GM12878 (cell line): ENCODE data around the gene UBE2QL1. TPM values are rescaled to one million over a fixed set of nuclear protein-coding genes. Genes with fewer than 3 reads are reported as not detected.

Source experiments
- ATAC-seq: fragments of 200-7000 bp; cut with Tn5 transposase; 3 replicates; pipeline ENCODE4 v1.9.1; 2020; ENCODE audit warnings: mild to moderate bottlenecking, moderate library complexity
- BruUV-seq: library from RNA; stranded (reverse); fragments of 400-500 nt; replicated peaks from 2 replicates; lab custom pipeline; 2021; lab: Mats Ljungman, UMichigan
- CTCF ChIA-PET: fragments of 300-600 bp; sonication (Branson Sonifier 250); formaldehyde crosslinking; extraction: SDS; loops from one replicate; lab custom pipeline; 2021; ENCODE audit warnings: inconsistent platforms; lab: Yijun Ruan, JAX
- POLR2A ChIA-PET: fragments of 350-600 bp; formaldehyde crosslinking; extraction: SDS; loops from one replicate; lab custom pipeline; 2021; ENCODE audit warnings: inconsistent platforms; lab: Charles Lee
- RAD21 ChIA-PET: fragments of 300-600 bp; sonication (Branson Sonifier 250); formaldehyde crosslinking; loops from one replicate; lab custom pipeline; 2023; ENCODE audit warnings: antibody characterized with exemption; ENCODE audit not compliant: unreplicated experiment; lab: Charles Lee
- SMC1A ChIA-PET: fragments of 300-600 bp; sonication (Branson Sonifier 250); formaldehyde crosslinking; loops from one replicate; lab custom pipeline; 2023; ENCODE audit not compliant: unreplicated experiment, uncharacterized antibody; lab: Charles Lee
- DNase-seq: peaks from one replicate; pipeline ENCODE4 v3.0.0-alpha.2; 2011; ENCODE audit warnings: low read depth, low spot score
- FAIRE-seq: peaks from 3 replicates; lab custom pipeline; 2011; peaks lifted over from hg19 to GRCh38; lab: Jason Lieb, UNC
- H2AFZ ChIP-seq: 2 replicates; pipeline ENCODE4 v1.6.0; 2011; ENCODE audit warnings: low read depth, low read length, control low read depth; ENCODE audit not compliant: control insufficient read depth
- H3K27ac ChIP-seq: 2 replicates; pipeline ENCODE4 v1.5.1; 2011; ENCODE audit warnings: control low read depth; ENCODE audit not compliant: control insufficient read depth, insufficient read depth
- H3K27me3 ChIP-seq, 2 experiments: replicated peaks in 1 of 2; 2 replicates each; pipeline versions ENCODE4 v1.6.0 to v1.6.1; 2011; ENCODE audit warnings: low read length in 1 of 2; ENCODE audit not compliant: control insufficient read depth in 2 of 2, insufficient read depth in 2 of 2
- H3K36me3 ChIP-seq, 2 experiments: 2 replicates each; pipeline ENCODE4 v1.5.1; 2011; ENCODE audit warnings: low read length in 1 of 2; ENCODE audit not compliant: control insufficient read depth in 2 of 2, insufficient read depth in 2 of 2
- H3K4me1 ChIP-seq: 2 replicates; pipeline ENCODE4 v1.6.1; 2011; ENCODE audit warnings: mild to moderate bottlenecking, low read length, moderate library complexity, mixed read lengths; ENCODE audit not compliant: control insufficient read depth, insufficient read depth
- H3K4me2 ChIP-seq: 2 replicates; pipeline ENCODE4 v1.6.0; 2011; ENCODE audit warnings: control low read depth; ENCODE audit not compliant: control insufficient read depth, insufficient read depth
- H3K4me3 ChIP-seq: fragments of 200-600 bp; sonication (generic); 2 replicates; pipeline ENCODE4 v1.5.1; 2016
- H3K79me2 ChIP-seq: 2 replicates; pipeline ENCODE4 v1.6.0; 2011; ENCODE audit warnings: low read length; ENCODE audit not compliant: control insufficient read depth, insufficient read depth
- H3K9ac ChIP-seq: 2 replicates; pipeline ENCODE4 v1.8.0; 2011; ENCODE audit warnings: low read length, control low read depth, mixed read lengths; ENCODE audit not compliant: control insufficient read depth, insufficient read depth
- H3K9me3 ChIP-seq: replicated peaks from 3 replicates; pipeline ENCODE4 v1.5.1; 2011; ENCODE audit warnings: mild to moderate bottlenecking, low read length; ENCODE audit not compliant: control insufficient read depth, insufficient read depth
- H4K20me1 ChIP-seq: 2 replicates; pipeline ENCODE4 v1.6.0; 2011; ENCODE audit not compliant: control insufficient read depth, insufficient read depth
- ASH2L ChIP-seq: fragments of 300-600, 200-600 bp; sonication (generic); IDR thresholded peaks from 2 replicates; pipeline ENCODE4 v1.6.1; 2017; ENCODE audit warnings: low read depth, mild to moderate bottlenecking, borderline replicate concordance
- EGR1 ChIP-seq, 2 experiments: IDR thresholded peaks; 1 replicate in 1 of 2; 2 replicates in 1 of 2; pipeline ENCODE4 v1.6.1; 2011 to 2012; ENCODE audit warnings: low read depth in 2 of 2, low read length in 2 of 2, borderline replicate concordance in 1 of 2, mild to moderate bottlenecking in 1 of 2, moderate library complexity in 1 of 2
- GABPA ChIP-seq: IDR thresholded peaks from 2 replicates; pipeline ENCODE4 v1.6.1; 2014; ENCODE audit warnings: antibody characterized with exemption, low read depth, mild to moderate bottlenecking, inconsistent platforms
- KLF5 ChIP-seq: fragments of 450-650 bp; IDR thresholded peaks from 2 replicates; pipeline ENCODE4 v1.6.1; 2014; ENCODE audit warnings: mild to moderate bottlenecking; ENCODE audit not compliant: partially characterized antibody
- MEF2B ChIP-seq: fragments of 450-650 bp; IDR thresholded peaks from 2 replicates; pipeline ENCODE4 v1.6.1; 2018; ENCODE audit warnings: mild to moderate bottlenecking, moderate library complexity; ENCODE audit not compliant: partially characterized antibody, poor library complexity, severe bottlenecking
- NRF1 ChIP-seq: conservative IDR thresholded peaks from 2 replicates; pipeline ENCODE4 v1.6.1; 2011; ENCODE audit warnings: mild to moderate bottlenecking, low read depth, low read length, improper control_type of control experiment
- RAD51 ChIP-seq: fragments of 450-650 bp; IDR thresholded peaks from 2 replicates; pipeline ENCODE4 v1.6.1; 2016; ENCODE audit warnings: moderate library complexity, mild to moderate bottlenecking, inconsistent platforms
- SIN3A ChIP-seq: IDR thresholded peaks from 2 replicates; pipeline ENCODE4 v1.6.1; 2012; ENCODE audit warnings: low read depth, low read length, improper control_type of control experiment
- SPI1 ChIP-seq: IDR thresholded peaks from 2 replicates; pipeline ENCODE4 v1.6.1; 2011; ENCODE audit warnings: low read depth, mild to moderate bottlenecking, low read length, moderate library complexity, borderline replicate concordance; ENCODE audit not compliant: insufficient read depth
- TAF1 ChIP-seq: IDR thresholded peaks from 2 replicates; pipeline ENCODE4 v1.6.1; 2011; ENCODE audit warnings: mild to moderate bottlenecking, low read depth, low read length, borderline replicate concordance
- TCF3 ChIP-seq: IDR thresholded peaks from 2 replicates; pipeline ENCODE4 v1.6.1; 2012; ENCODE audit warnings: low read depth, mild to moderate bottlenecking, low read length, borderline replicate concordance; ENCODE audit not compliant: insufficient read depth
- ZSCAN29 ChIP-seq: fragments of 450-650 bp; IDR thresholded peaks from 2 replicates; pipeline ENCODE4 v1.6.1; 2017; ENCODE audit warnings: mild to moderate bottlenecking, moderate library complexity
- WGBS: methylation state at CpG from one replicate; pipeline ENCODE4 v1.1.6; 2016; ENCODE audit warnings: low lambda C conversion rate; ENCODE audit not compliant: insufficient replicate concordance, insufficient coverage; ENCODE audit errors: missing lambda C conversion rate; 5-methylcytosine and 5-hydroxymethylcytosine counted together
- in situ Hi-C: fragments of 300-500 bp; cut with MboI; formaldehyde crosslinking; loops from 9 replicates; pipeline ENCODE4 v1.14.3; 2018; ENCODE audit warnings: mixed read lengths
- intact Hi-C: fragments of 100-400 bp; cut with micrococcal nuclease; formaldehyde crosslinking; loops from one replicate; pipeline ENCODE4 v1.14.2; 2022; ENCODE audit not compliant: unreplicated experiment
- polyA plus RNA-seq, 11 experiments: library from polyadenylated mRNA; depleted of rRNA in 4 of 11; unstranded in 6 of 11; stranded (reverse) in 5 of 11; fragments of >200 nt; fragmentation: Nextera tagmentation in 4 of 11; fragmentation: Illumina TruSeq in 1 of 11; extraction: Ambion mirVana in 4 of 11; extraction: Trizol in 1 of 11; gene quantifications; 1 replicate in 1 of 11; 2 replicates in 10 of 11; pipeline versions ENCODE4 v1.2.1 to v1.2.3, GENCODE V29; 2011 to 2016; ENCODE audit warnings: inconsistent platforms in 2 of 11, missing spikeins in 2 of 11, low read depth in 1 of 11
- total RNA-seq, 4 experiments: library from RNA; depleted of rRNA in 3 of 4; stranded (reverse); fragments of >200 nt in 3 of 4; fragmentation: Illumina TruSeq in 1 of 4; extraction: Trizol in 1 of 4; gene quantifications; 2 replicates each; pipeline versions ENCODE4 v1.2.1 to v1.2.3, GENCODE V29; 2013 to 2021
- TF ChIP-seq, protein P1 (sequence below): fragments of 450-650 bp; IDR thresholded peaks from 2 replicates; pipeline ENCODE4 v1.6.1; 2017; ENCODE audit warnings: mild to moderate bottlenecking, moderate library complexity
- TF ChIP-seq, protein P2 (sequence below): IDR thresholded peaks from 2 replicates; pipeline ENCODE4 v1.6.1; 2012; ENCODE audit warnings: low read depth, low read length, improper control_type of control experiment

Gene UBE2QL1
- total and polyA plus RNA-seq, 10 of the 15 experiments (the other 5 are each of a cell fraction or from before 2014, with no cell fraction given): 0.03 to 0.62 (median 0.04) TPM; not detected in 6

DNA sequence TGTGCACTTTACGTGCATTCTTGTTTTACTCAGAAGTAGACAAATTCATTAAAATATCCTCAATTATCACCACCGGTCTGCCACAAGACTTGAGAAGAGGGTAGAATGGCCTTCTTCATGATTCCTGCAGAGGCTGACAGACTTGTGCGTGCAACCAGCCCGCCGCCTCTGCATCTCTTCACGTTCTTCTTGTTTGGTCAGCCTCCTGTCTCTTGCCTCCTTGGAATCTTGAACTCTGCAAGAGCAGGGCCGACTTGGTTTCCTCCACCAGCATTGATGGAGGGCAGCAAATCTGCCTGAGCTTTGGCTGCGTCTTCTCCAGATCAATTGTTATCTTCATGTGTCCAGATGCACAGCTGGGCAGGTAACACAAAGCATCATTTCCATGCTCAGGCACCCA is 20.2 kb downstream of the UBE2QL1 start:
- Histone ChIP-seq H3K9me3 (no peaks in the 10 kb centered on the region; the same call in 2 of the 3 replicates), H3K36me3 (no peaks in the 10 kb centered on the region), H3K4me2 (no peak overlapping the region), H3K4me3 (no peak overlapping the region), H3K4me1 (no peaks in the 10 kb centered on the region), H3K79me2 (no peaks in the 10 kb centered on the region), H4K20me1 (no peaks in the 10 kb centered on the region), H3K27ac (no peak overlapping the region), H2AFZ (no peak overlapping the region), H3K9ac (no peak overlapping the region), H3K27me3 (no peaks in the 10 kb centered on the region)
- DNase-seq (no peak), ATAC-seq (no peak), FAIRE-seq (no peak)
- ChIA-PET POLR2A (no interaction called here), CTCF (no interaction called here), RAD21 (no interaction called here), SMC1A (no interaction called here)
- in situ Hi-C loops: no loop called here
- no TSS peak for BruUV-seq
- 78% methylated on average over 7 of the region's 8 CpGs for WGBS
- intact Hi-C loops: no loop called here
- TF ChIP-seq KLF5 (no peak), SIN3A (no peak)

DNA sequence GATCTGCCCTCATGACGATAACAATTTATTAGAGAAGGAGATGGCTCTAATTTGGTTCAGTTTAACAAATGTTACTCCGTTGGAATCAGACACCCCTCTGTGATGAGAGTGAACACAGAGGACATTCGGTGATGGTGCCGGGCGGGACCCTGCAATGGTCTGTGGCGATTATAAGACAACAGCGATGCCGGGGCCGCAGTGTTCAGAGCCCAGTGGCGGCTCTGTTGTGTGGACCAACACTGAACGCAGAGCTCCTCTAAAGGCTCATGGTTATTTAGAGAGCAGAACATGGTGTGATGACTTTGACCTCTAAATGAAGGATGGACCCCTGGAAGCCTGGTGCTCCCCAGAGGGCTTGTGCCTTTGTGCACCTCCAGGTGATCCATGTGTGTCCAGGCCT is 21.2 kb downstream of the UBE2QL1 start:
- Histone ChIP-seq H4K20me1 (no peaks in the 10 kb centered on the region), H3K9me3 (no peaks in the 10 kb centered on the region; the same call in 2 of the 3 replicates), H3K36me3 (no peaks in the 10 kb centered on the region), H3K4me1 (no peaks in the 10 kb centered on the region), H3K27me3 (peaks cover 0 to 2% of the 10 kb centered on the region in 2 experiments; a peak in 2 of 4 replicates), H3K79me2 (no peaks in the 10 kb centered on the region), H3K4me3 (no peak overlapping the region), H3K9ac (no peak overlapping the region), H2AFZ (no peak overlapping the region), H3K4me2 (no peak overlapping the region), H3K27ac (no peak overlapping the region)
- in situ Hi-C loops (no loop called here), intact Hi-C loops (no loop called here)
- FAIRE-seq: no peak
- no peak for DNase-seq
- ATAC-seq: no peak
- ChIA-PET RAD21 (no interaction called here), SMC1A (no interaction called here), POLR2A (no interaction called here), CTCF (no interaction called here)
- no TSS peak for BruUV-seq
- WGBS: 82% methylated on average over 11 of the region's 11 CpGs
- TF ChIP-seq RAD51 (no peak), ZSCAN29 (no peak), TCF3 (no peak), ASH2L (no peak), GABPA (no peak), EGR1 (IDR thresholded peaks at IDR 0.05; ENCODE audit: borderline replicate concordance in 1 of 2, low read depth in 2 of 2, low read length in 2 of 2) (no peak), NRF1 (no peak), TAF1 (no peak), MEF2B (no peak), SPI1 (no peak)
- TF ChIP-seq, protein P1, sequence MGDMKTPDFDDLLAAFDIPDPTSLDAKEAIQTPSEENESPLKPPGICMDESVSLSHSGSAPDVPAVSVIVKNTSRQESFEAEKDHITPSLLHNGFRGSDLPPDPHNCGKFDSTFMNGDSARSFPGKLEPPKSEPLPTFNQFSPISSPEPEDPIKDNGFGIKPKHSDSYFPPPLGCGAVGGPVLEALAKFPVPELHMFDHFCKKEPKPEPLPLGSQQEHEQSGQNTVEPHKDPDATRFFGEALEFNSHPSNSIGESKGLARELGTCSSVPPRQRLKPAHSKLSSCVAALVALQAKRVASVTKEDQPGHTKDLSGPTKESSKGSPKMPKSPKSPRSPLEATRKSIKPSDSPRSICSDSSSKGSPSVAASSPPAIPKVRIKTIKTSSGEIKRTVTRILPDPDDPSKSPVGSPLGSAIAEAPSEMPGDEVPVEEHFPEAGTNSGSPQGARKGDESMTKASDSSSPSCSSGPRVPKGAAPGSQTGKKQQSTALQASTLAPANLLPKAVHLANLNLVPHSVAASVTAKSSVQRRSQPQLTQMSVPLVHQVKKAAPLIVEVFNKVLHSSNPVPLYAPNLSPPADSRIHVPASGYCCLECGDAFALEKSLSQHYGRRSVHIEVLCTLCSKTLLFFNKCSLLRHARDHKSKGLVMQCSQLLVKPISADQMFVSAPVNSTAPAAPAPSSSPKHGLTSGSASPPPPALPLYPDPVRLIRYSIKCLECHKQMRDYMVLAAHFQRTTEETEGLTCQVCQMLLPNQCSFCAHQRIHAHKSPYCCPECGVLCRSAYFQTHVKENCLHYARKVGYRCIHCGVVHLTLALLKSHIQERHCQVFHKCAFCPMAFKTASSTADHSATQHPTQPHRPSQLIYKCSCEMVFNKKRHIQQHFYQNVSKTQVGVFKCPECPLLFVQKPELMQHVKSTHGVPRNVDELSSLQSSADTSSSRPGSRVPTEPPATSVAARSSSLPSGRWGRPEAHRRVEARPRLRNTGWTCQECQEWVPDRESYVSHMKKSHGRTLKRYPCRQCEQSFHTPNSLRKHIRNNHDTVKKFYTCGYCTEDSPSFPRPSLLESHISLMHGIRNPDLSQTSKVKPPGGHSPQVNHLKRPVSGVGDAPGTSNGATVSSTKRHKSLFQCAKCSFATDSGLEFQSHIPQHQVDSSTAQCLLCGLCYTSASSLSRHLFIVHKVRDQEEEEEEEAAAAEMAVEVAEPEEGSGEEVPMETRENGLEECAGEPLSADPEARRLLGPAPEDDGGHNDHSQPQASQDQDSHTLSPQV: no peak
- TF ChIP-seq, protein P2, sequence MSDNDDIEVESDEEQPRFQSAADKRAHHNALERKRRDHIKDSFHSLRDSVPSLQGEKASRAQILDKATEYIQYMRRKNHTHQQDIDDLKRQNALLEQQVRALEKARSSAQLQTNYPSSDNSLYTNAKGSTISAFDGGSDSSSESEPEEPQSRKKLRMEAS: no peak
